HG03095 (cell line): Measurements from ENCODE around the gene COA1.
"Not testable (repeated sequence)": the region's sequence is repeated elsewhere in the genome, so short reads cannot be mapped to it uniquely, and the experiment has no call there.

Experiments used
- ATAC-seq: cut with Tn5 transposase; IDR thresholded peaks from one replicate; pipeline ENCODE4 v1.9.1; 2021; ENCODE audit warnings: moderate library complexity; ENCODE audit not compliant: unreplicated experiment

The COA1 gene

GRCh38 chr7:43609097-43609496 lies 120.2 kb downstream of the COA1 start:
- no peak for ATAC-seq

GRCh38 chr7:43604251-43604650 lies 125.1 kb downstream of the COA1 start:
- no peak for ATAC-seq

- no peak for ATAC-seq
These were observed 127.1 kb downstream of the COA1 start for GRCh38 chr7:43602256-43602655.

DNA sequence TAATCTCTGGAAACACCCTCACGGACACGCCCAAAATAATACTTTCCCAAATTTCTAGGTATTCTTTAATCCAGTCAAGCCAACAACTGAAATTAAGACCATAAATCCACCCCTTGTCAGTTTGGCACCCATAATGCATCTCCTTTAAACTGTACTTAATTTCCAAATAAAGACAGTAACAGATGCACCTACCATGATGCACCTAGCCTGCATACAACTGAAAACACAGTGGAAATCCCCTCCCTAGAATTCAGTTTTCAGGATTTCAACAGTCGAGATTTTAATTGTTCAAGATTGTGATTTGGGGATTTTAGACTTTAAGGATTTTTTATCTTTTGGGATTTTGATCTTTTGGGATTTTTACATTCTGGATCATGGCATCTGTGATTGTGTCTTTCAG lies 129.3 kb downstream of the COA1 start:
- no peak for ATAC-seq

DNA sequence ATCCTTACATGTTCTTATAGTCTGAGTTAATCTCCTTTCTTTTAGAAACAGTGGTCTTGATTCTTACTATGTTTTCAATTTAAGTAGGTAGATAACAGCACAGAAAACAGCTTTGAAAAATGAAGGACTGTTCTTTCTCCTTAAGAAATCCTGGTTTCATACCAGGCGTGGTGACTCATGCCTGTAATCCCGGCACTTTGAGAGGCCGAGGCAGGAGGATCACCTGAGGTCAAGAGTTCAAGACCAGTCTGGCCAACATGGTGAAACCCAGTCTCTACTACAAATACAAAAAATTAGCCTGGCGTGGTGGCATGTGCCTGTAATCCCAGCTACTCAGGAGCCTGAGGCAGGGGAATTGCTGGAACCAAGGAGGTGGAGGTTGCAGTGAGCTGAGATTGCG lies 132.9 kb downstream of the COA1 start:
- ATAC-seq = not testable (repeated sequence)

DNA sequence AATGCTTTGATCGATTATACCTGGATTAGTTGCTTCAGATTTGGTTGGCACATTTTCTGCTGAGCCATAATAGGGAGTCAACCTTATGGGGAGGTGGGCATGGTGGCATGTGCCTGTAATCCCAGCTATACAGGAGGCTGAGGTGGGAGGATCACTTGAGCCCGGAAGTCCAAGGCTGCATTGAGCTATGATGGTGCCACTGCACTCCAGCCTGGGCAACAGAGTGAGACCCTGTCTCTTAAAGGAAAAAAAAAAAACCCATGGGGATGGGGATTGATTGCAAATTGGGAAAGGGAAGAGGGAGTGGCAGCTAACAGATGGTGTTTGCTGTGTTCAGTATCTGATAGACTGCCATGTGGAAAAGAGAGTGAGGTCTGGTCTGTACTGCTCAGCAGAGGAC lies 135.3 kb downstream of the COA1 start:
- ATAC-seq = no peak

GRCh38 chr7:43593010-43593409 lies 136.3 kb downstream of the COA1 start:
- no peak for ATAC-seq

GRCh38 chr7:43592326-43592725 lies 137.0 kb downstream of the COA1 start:
- ATAC-seq = no peak

GRCh38 chr7:43591558-43592180 lies 137.7 kb downstream of the COA1 start:
- no peak for ATAC-seq

DNA sequence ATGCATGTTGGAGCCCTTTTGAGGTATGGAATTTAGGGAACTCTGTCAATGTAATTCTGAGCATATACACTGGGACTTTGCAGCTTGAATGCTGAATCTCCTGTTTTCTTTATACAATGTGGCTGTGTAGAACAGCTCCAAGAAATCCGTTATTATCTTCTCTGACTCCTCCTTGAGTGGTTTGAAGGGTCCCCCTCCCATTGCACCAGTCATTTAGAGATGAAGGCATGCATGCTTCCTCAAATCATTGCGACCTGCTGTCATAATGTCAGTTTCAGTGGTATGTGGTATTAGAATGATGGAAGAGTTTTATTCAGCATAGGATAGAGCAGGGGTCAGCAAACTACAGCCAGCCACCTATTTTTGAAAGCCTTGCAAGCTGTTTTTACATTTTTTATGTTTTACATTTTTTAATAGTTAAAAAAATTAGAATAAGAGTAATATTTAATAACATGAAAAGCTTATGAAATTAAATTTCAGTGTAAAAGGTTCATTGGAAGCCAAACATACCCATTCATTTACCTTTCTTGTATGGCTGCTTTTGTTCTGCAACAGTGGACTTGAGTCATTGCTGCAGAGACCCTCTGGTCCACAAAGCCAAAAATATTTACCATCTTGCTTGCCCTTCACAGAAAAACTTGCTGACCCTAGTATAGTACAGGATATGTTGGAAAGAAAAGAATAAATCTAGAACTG lies 138.3 kb downstream of the COA1 start:
- ATAC-seq = peak; percentile 74

DNA sequence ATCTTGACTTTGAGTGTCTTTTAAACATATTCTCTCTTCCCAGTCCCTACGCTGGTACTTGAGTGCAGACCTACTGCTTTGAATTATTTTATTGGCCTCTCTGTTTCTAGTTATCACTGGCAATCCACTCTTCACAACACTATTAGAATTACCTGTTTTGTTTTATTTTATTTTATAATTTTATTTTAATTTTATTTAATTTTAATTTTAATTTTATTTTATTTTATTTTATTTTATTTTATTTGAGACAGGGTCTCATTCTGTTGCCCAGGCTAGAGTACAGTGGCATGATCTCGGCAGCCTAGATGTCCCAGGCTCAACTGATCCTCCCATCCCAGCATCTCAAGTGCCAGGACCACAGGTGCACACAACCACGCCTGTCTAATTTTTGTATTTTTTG lies 139.6 kb downstream of the COA1 start:
- ATAC-seq = no peak
